Ishikawa (cell line): ENCODE results near the gene SLC22A31.

Experiments
- CEBPB ChIP-seq: IDR thresholded peaks from 2 replicates; pipeline ENCODE4 v1.6.1; 2012
- CREB1 ChIP-seq: IDR thresholded peaks from 2 replicates; pipeline ENCODE4 v1.6.1; 2012; ENCODE audit warnings: low read depth
- EGR1 ChIP-seq: IDR thresholded peaks from 2 replicates; pipeline ENCODE4 v1.6.1; 2012
- EP300 ChIP-seq: IDR thresholded peaks from 2 replicates; pipeline ENCODE4 v1.6.1; 2012; ENCODE audit warnings: borderline replicate concordance
- FOXM1 ChIP-seq: IDR thresholded peaks from 2 replicates; pipeline ENCODE4 v1.6.1; 2012; ENCODE audit warnings: low read depth, borderline replicate concordance
- MAX ChIP-seq: IDR thresholded peaks from 2 replicates; pipeline ENCODE4 v1.6.1; 2012
- NFIC ChIP-seq: IDR thresholded peaks from 2 replicates; pipeline ENCODE4 v1.6.1; 2012
- RAD21 ChIP-seq: IDR thresholded peaks from 2 replicates; pipeline ENCODE4 v1.6.1; 2012; ENCODE audit warnings: low read depth
- REST ChIP-seq: IDR thresholded peaks from 2 replicates; pipeline ENCODE4 v1.6.1; 2012; ENCODE audit warnings: low read depth, mild to moderate bottlenecking
- TAF1 ChIP-seq: IDR thresholded peaks from 2 replicates; pipeline ENCODE4 v1.6.1; 2012; ENCODE audit warnings: low read depth, mild to moderate bottlenecking
- TCF12 ChIP-seq: IDR thresholded peaks from 2 replicates; pipeline ENCODE4 v1.6.1; 2012; ENCODE audit warnings: low read depth
- TEAD4 ChIP-seq: IDR thresholded peaks from 2 replicates; pipeline ENCODE4 v1.6.1; 2012
- YY1 ChIP-seq: IDR thresholded peaks from 2 replicates; pipeline ENCODE4 v1.6.1; 2012; ENCODE audit warnings: low read depth
- ZBTB7A ChIP-seq: IDR thresholded peaks from 2 replicates; pipeline ENCODE4 v1.6.1; 2012; ENCODE audit warnings: low read depth
- TF ChIP-seq, protein P1 (sequence below): IDR thresholded peaks from 2 replicates; pipeline ENCODE4 v1.6.1; 2012

SLC22A31 gene

DNA sequence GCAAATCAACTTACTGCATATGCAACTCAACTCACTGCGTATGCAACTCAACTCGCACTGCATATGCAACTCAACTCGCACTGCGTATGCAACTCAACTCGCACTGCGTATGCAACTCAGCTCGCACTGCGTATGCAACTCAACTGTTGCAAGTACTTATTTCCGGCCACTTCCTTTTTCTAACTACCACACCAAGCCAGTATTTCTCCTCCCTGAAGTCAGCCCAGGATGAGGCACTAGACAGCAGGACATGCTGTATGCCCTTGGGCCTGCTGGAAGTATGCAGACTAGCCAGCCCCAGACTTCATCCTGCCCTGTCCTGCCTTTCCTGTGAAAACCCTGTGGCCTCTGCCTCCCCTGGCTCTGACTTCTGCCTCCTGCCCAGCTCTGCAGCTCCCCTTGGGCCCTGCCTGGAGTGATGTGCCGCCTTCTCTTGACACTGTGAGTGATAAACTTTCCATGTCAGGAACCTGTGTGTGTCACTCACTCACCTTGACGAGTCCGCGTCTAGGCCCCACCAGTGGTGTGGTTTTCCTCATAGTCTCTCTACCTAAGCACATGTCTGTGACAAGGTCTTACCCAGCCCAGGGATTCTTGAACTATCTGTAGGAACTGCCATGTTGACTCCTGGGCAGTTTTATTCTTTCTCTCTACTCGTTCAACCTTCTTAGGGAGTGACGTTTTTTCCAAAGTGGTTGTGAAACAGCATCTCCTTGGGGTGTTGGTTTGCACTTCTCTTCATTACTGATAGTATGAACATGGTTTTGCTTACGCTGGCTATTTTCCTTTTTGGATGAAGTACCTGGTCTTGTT is 33.5 kb upstream of the SLC22A31 start:
- TF ChIP-seq NFIC (no peak), MAX (no peak), TCF12 (no peak)
- TF ChIP-seq, protein P1, sequence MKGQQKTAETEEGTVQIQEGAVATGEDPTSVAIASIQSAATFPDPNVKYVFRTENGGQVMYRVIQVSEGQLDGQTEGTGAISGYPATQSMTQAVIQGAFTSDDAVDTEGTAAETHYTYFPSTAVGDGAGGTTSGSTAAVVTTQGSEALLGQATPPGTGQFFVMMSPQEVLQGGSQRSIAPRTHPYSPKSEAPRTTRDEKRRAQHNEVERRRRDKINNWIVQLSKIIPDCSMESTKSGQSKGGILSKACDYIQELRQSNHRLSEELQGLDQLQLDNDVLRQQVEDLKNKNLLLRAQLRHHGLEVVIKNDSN: no peak

DNA sequence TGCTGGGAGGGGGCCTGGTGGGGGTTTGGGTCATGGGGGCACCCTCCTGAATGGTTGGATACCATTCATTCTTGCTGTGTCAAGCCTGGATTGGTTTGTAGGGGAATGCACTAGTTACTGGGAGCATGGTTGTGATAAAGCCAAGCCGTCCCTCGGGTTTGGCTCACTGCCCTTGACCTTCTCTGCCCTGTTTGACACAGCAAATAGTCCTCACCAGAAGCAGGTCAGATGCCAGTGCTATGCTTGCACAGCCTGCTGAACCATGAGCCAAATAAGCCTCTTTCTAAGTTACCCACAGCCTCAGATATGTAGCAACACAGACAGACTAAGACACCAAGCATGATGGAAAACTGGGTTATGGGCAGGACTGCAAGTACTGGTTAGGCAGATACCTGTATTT is 31.8 kb upstream of the SLC22A31 start:
- TF ChIP-seq RAD21: no peak
- no peak for TF ChIP-seq REST
- TF ChIP-seq YY1: no peak
- TF ChIP-seq EP300: no peak
- TF ChIP-seq ZBTB7A: no peak
- no peak for TF ChIP-seq MAX
- TF ChIP-seq CEBPB: no peak
- no peak for TF ChIP-seq TEAD4
- no peak for TF ChIP-seq CREB1
- TF ChIP-seq FOXM1: no peak
- no peak for TF ChIP-seq TAF1
- TF ChIP-seq TCF12: no peak
- TF ChIP-seq NFIC: no peak
- TF ChIP-seq, protein P1: no peak
- TF ChIP-seq EGR1: no peak

- no peak for TF ChIP-seq FOXM1
- TF ChIP-seq TCF12: no peak
- no peak for TF ChIP-seq TEAD4
- no peak for TF ChIP-seq CREB1
- TF ChIP-seq YY1: no peak
- TF ChIP-seq NFIC: no peak
- TF ChIP-seq EGR1: no peak
- no peak for TF ChIP-seq MAX
- no peak for TF ChIP-seq CEBPB
- TF ChIP-seq ZBTB7A: no peak
- TF ChIP-seq RAD21: no peak
- TF ChIP-seq TAF1: no peak
- TF ChIP-seq EP300: no peak
Observed at GRCh38 chr16:89230255-89230654, 29.9 kb upstream of the SLC22A31 start.

GRCh38 chr16:89224665-89225064 is 24.3 kb upstream of the SLC22A31 start:
- TF ChIP-seq EP300 (no peak), FOXM1 (no peak), CREB1 (no peak), MAX (no peak), NFIC (no peak)

- TF ChIP-seq CREB1: no peak
- TF ChIP-seq MAX: no peak
- no peak for TF ChIP-seq TAF1
- TF ChIP-seq, protein P1: no peak
- TF ChIP-seq CEBPB: no peak
- TF ChIP-seq RAD21: no peak
- no peak for TF ChIP-seq EGR1
Observed at GRCh38 chr16:89222931-89223330, 22.6 kb upstream of the SLC22A31 start.

DNA sequence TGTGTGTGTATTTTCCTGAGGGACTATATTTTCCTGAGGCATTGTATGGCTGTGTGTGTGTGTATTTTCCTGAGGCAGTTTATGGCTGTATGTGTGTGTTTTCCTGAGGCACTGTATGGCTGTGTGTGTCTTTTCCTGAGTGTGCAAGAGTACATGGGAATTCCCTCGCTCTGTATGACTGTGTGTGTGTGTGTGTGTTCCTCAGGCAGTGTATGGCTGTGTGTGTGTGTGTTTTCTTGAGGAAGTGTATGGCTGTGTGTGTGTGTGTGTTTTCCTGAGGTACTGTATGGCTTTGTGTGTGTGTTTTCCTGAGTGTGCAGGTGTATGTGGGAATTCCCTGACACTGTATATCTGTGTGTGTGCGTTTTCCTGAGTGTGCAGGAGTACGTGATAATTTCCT is 21.3 kb upstream of the SLC22A31 start:
- TF ChIP-seq MAX (no peak), TEAD4 (no peak)
- TF ChIP-seq, protein P1: no peak

GRCh38 chr16:89219365-89219764 is 19.0 kb upstream of the SLC22A31 start:
- TF ChIP-seq RAD21: no peak
- TF ChIP-seq, protein P1: no peak
- no peak for TF ChIP-seq YY1
- TF ChIP-seq REST: no peak
- no peak for TF ChIP-seq CREB1
- no peak for TF ChIP-seq TAF1
- no peak for TF ChIP-seq TEAD4
- no peak for TF ChIP-seq NFIC
- TF ChIP-seq ZBTB7A: no peak
